ENCODE data around the gene CTSL.
"Not testable (repeated sequence)": the region's sequence is repeated elsewhere in the genome, so short reads cannot be mapped to it uniquely, and the experiment has no call there.

CTSL gene

GRCh38 chr9:87749335-87750035 is 23.6 kb downstream of the CTSL start:
- no peak for DNase-seq (ENCODE audit: low read depth)
- H3K4me3 ChIP-seq (ENCODE audit: control insufficient read depth, low read depth, low read length) = no peak overlapping the region
- no peak for TF ChIP-seq CTCF (conservative IDR thresholded peaks at IDR 0.05; ENCODE audit: control insufficient read depth, insufficient read depth, low read depth, low read length)

GRCh38 chr9:87750726-87751125 is 24.8 kb downstream of the CTSL start:
- TF ChIP-seq CTCF (conservative IDR thresholded peaks at IDR 0.05; ENCODE audit: control insufficient read depth, insufficient read depth, low read depth, low read length) = no peak
- DNase-seq (ENCODE audit: low read depth) = no peak
- H3K4me3 ChIP-seq (ENCODE audit: control insufficient read depth, low read depth, low read length) = no peak overlapping the region

GRCh38 chr9:87751423-87751822 is 25.5 kb downstream of the CTSL start:
- TF ChIP-seq CTCF (conservative IDR thresholded peaks at IDR 0.05; ENCODE audit: control insufficient read depth, insufficient read depth, low read depth, low read length) = no peak
- H3K4me3 ChIP-seq (ENCODE audit: control insufficient read depth, low read depth, low read length) = no peak overlapping the region
- no peak for DNase-seq (ENCODE audit: low read depth)

- H3K4me3 ChIP-seq (ENCODE audit: control insufficient read depth, low read depth, low read length) = no peak overlapping the region
- DNase-seq (ENCODE audit: low read depth) = no peak
- no peak for TF ChIP-seq CTCF (conservative IDR thresholded peaks at IDR 0.05; ENCODE audit: control insufficient read depth, insufficient read depth, low read depth, low read length)
Observed at GRCh38 chr9:87751868-87752267, 25.9 kb downstream of the CTSL start.

GRCh38 chr9:87753313-87753712 is 27.4 kb downstream of the CTSL start:
- TF ChIP-seq CTCF (conservative IDR thresholded peaks at IDR 0.05; ENCODE audit: control insufficient read depth, insufficient read depth, low read depth, low read length) = no peak
- H3K4me3 ChIP-seq (ENCODE audit: control insufficient read depth, low read depth, low read length) = no peak overlapping the region
- DNase-seq (ENCODE audit: low read depth) = peak; percentile 26

- not testable (repeated sequence) for DNase-seq (ENCODE audit: low read depth); H3K4me3 ChIP-seq (ENCODE audit: control insufficient read depth, low read depth, low read length)
Observed at GRCh38 chr9:87758330-87758729, 32.4 kb downstream of the CTSL start.

- DNase-seq (ENCODE audit: low read depth); H3K4me3 ChIP-seq (ENCODE audit: control insufficient read depth, low read depth, low read length): not testable (repeated sequence)
Observed at GRCh38 chr9:87759980-87760379, 34.1 kb downstream of the CTSL start.

GRCh38 chr9:87760529-87760928 is 34.6 kb downstream of the CTSL start:
- no peak for TF ChIP-seq CTCF (conservative IDR thresholded peaks at IDR 0.05; ENCODE audit: control insufficient read depth, insufficient read depth, low read depth, low read length)
- DNase-seq (ENCODE audit: low read depth) = no peak

More at GRCh38 chr9:87760529-87760928, 34.6 kb downstream of the CTSL start:
- no peak overlapping the region for H3K4me3 ChIP-seq (ENCODE audit: control insufficient read depth, low read depth, low read length)

Measured in fibroblast of mammary gland (primary cell).